ENCODE data around the gene MAGI1. TPM values are rescaled to one million over a fixed set of nuclear protein-coding genes. Genes with fewer than 3 reads are reported as not detected.

Gene MAGI1
- total RNA-seq, 2 donors from 2014 or later: 23.4 to 41.4 TPM

DNA sequence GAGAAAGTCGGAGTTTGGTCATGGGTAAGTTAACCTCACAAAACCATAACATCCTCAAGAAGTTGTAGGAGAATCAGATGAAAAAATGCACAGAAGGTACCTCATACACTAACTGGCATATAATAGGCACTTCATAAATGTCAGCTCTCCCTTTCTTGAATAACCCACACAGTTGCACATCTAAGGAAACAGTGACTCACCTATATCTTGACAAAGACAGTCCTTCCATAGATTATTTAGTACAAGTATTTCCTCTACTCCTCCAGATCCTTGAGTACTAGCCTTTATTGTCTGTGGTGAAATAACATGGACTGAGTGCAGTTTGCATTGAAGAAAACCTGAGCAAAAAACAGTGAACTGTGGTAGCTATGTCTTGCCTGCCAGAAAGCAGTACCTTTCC lies 46.6 kb downstream of the MAGI1 start:
- TF ChIP-seq CTCF (IDR thresholded peaks at IDR 0.05): no peak
- no peak overlapping the region for H3K4me3 ChIP-seq
- no peaks in the 10 kb centered on the region for H3K27me3 ChIP-seq
- intact Hi-C loops (cut with DNase I): no loop called here
- H3K4me1 ChIP-seq: no peaks in the 10 kb centered on the region
- no peaks in the 10 kb centered on the region for H3K36me3 ChIP-seq
- no peak for DNase-seq
- no peak overlapping the region for H3K27ac ChIP-seq
- no peaks in the 10 kb centered on the region for H3K9me3 ChIP-seq
- H3K9ac ChIP-seq (ENCODE audit: low read depth in 2 of 2, low read length in 2 of 2): no peak overlapping the region

DNA sequence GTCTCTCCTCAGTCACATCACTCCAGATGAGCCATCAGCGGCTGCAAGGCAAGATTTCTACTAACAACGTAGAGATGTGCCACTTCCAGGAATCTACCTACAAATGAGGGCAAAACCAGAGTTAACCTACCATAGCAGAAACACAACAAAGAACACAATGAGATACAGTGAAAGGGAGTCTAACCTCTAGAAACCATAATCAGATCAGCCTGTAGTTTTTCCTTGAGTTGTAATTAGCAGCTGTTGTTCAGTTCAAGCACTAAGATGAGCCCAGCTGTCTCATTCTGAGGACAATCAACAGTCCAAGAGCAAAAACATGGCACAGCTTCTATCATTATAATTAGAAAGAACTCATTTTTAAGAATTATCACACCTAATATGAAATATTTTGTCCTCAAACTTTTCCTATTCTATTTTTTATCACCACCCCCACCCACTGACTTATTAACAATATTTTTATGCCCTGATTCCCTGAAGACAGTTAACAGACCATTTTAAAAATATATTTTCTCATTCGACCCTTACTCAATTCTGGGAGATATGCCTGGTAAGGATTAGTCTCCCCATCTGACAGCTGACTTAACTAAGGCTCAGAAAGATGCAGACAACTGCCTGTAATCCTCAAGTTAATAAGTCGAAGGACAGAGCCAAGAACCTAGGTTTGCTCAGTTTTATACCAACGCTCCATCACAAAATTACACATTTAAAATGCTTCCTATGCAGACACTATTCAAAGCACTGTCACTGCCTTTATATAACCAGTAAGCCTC lies 50.1 kb downstream of the MAGI1 start:
- Histone ChIP-seq H3K4me1 (no peaks in the 10 kb centered on the region), H3K9me3 (no peaks in the 10 kb centered on the region), H3K9ac (ENCODE audit: low read depth in 2 of 2, low read length in 2 of 2) (no peak overlapping the region), H3K27ac (no peak overlapping the region), H3K4me3 (no peak overlapping the region), H3K36me3 (no peaks in the 10 kb centered on the region), H3K27me3 (no peaks in the 10 kb centered on the region)
- intact Hi-C loops (cut with DNase I): no loop called here
- TF ChIP-seq CTCF (IDR thresholded peaks at IDR 0.05): no peak
- DNase-seq: no peak

- TF ChIP-seq CTCF (IDR thresholded peaks at IDR 0.05): no peak
- no peak overlapping the region for H3K4me3 ChIP-seq
- H3K36me3 ChIP-seq: no peaks in the 10 kb centered on the region
- no peaks in the 10 kb centered on the region for H3K9me3 ChIP-seq
- intact Hi-C loops (cut with DNase I): no loop called here
- no peaks in the 10 kb centered on the region for H3K27me3 ChIP-seq
- no peaks in the 10 kb centered on the region for H3K4me1 ChIP-seq
- H3K9ac ChIP-seq (ENCODE audit: low read depth in 2 of 2, low read length in 2 of 2): no peak overlapping the region
- no peak overlapping the region for H3K27ac ChIP-seq
- no peak for DNase-seq
These were observed 52.4 kb downstream of the MAGI1 start for GRCh38 chr3:65986285-65986684.

DNA sequence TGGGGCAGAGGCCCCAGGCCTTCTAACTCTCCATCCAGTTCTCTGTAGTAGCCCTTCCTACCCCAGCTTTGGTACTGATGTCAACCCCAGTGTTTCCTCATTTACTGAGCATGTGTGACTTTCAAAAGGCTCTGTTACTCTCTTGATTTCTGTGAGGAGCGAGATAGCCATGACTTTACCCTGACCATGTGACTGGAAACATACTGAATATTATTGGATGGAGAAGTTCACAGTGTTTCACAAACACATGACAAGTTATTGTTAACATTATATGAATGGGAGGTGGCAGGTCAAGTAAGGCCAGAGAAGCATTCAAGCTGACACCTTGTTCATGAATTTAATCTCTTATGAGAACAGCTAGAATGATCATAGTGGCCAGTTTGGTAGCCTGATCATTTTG lies 53.7 kb downstream of the MAGI1 start:
- no peak for DNase-seq
- intact Hi-C loops (cut with DNase I): no loop called here

GRCh38 chr3:65983100-65983499 lies 55.6 kb downstream of the MAGI1 start:
- H3K9me3 ChIP-seq: no peaks in the 10 kb centered on the region
- TF ChIP-seq CTCF (IDR thresholded peaks at IDR 0.05): no peak
- no peaks in the 10 kb centered on the region for H3K36me3 ChIP-seq
- H3K27me3 ChIP-seq: no peaks in the 10 kb centered on the region
- DNase-seq: no peak
- no peak overlapping the region for H3K4me3 ChIP-seq
- H3K9ac ChIP-seq (ENCODE audit: low read depth in 2 of 2, low read length in 2 of 2): no peak overlapping the region
- intact Hi-C loops (cut with DNase I): no loop called here
- H3K27ac ChIP-seq: no peak overlapping the region
- H3K4me1 ChIP-seq: no peaks in the 10 kb centered on the region

More for the DNA sequence above, 53.7 kb downstream of the MAGI1 start:
- Histone ChIP-seq H3K9me3 (no peaks in the 10 kb centered on the region), H3K36me3 (no peaks in the 10 kb centered on the region), H3K4me1 (no peaks in the 10 kb centered on the region), H3K9ac (ENCODE audit: low read depth in 2 of 2, low read length in 2 of 2) (no peak overlapping the region), H3K27me3 (no peaks in the 10 kb centered on the region), H3K4me3 (no peak overlapping the region), H3K27ac (no peak overlapping the region)
- no peak for TF ChIP-seq CTCF (IDR thresholded peaks at IDR 0.05)

All from colonic mucosa (tissue), 4 donors.